Progenitor cell of endocrine pancreas (in vitro differentiated cells): ENCODE measurements around the gene FASN. TPM values are rescaled to one million over a fixed set of nuclear protein-coding genes. Genes with fewer than 3 reads are reported as not detected.

Experiments used
- DNase-seq: peaks from one replicate; pipeline ENCODE4 v3.0.0; 2021; ENCODE audit warnings: low spot score; ENCODE audit not compliant: unreplicated experiment
- H3K27ac Mint-ChIP-seq: 2 replicates; pipeline ENCODE4 v1.8.0; 2021; ENCODE audit warnings: mild to moderate bottlenecking, moderate library complexity, mixed read lengths
- H3K27me3 Mint-ChIP-seq: 2 replicates; pipeline ENCODE4 v1.8.0; 2021; ENCODE audit warnings: mixed read lengths
- H3K36me3 Mint-ChIP-seq: 2 replicates; pipeline ENCODE4 v1.8.0; 2022; ENCODE audit warnings: mixed read lengths; ENCODE audit not compliant: insufficient read depth
- H3K4me1 Mint-ChIP-seq: 2 replicates; pipeline ENCODE4 v1.8.0; 2021; ENCODE audit warnings: low read depth, mixed read lengths
- H3K4me3 Mint-ChIP-seq: 2 replicates; pipeline ENCODE4 v1.8.0; 2021; ENCODE audit warnings: low read depth, mild to moderate bottlenecking, moderate library complexity, mixed read lengths
- H3K9me3 Mint-ChIP-seq: 2 replicates; pipeline ENCODE4 v1.8.0; 2021; ENCODE audit warnings: low read depth, mixed read lengths
- total RNA-seq: library from RNA; stranded (reverse); gene quantifications from 2 replicates; pipeline ENCODE4 v1.2.1, GENCODE V29; 2021
- TF ChIP-seq, protein P1 (sequence below): fragments of 200-600 bp; sonication (generic); IDR thresholded peaks from one replicate; pipeline ENCODE4 v1.5.0; 2021; ENCODE audit warnings: antibody characterized with exemption, mild to moderate bottlenecking; ENCODE audit not compliant: unreplicated experiment

FASN gene
- total RNA-seq, 1 donor from 2014 or later: 308 TPM

DNA sequence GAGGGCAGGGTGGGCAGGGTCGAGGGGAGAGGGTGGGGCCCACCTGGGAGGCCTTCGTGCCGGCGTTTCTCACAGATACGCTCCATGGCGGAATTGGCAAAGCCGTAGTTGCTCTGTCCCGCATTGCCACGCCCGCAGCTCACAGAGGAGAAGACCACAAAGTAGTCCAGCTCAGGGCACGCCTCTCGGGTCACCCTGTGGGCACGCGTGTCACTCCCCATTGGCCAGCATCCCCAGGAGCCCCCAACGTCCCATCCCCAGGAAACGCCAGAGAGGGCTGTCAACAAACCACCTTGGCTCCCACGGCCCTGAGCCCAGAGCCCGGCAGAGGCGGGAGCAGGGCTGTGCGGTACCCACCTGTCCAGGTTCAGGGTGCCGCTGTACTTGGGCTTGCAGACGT lies 16.1 kb downstream of the FASN start:
- Mint-ChIP-seq H3K4me3 (no peak overlapping the region), H3K9me3 (no peaks in the 10 kb centered on the region), H3K27ac (no peak overlapping the region), H3K36me3 (peaks cover 6% of the 10 kb centered on the region), H3K4me1 (no peaks in the 10 kb centered on the region), H3K27me3 (no peaks in the 10 kb centered on the region)
- DNase-seq: no peak
- TF ChIP-seq, protein P1, sequence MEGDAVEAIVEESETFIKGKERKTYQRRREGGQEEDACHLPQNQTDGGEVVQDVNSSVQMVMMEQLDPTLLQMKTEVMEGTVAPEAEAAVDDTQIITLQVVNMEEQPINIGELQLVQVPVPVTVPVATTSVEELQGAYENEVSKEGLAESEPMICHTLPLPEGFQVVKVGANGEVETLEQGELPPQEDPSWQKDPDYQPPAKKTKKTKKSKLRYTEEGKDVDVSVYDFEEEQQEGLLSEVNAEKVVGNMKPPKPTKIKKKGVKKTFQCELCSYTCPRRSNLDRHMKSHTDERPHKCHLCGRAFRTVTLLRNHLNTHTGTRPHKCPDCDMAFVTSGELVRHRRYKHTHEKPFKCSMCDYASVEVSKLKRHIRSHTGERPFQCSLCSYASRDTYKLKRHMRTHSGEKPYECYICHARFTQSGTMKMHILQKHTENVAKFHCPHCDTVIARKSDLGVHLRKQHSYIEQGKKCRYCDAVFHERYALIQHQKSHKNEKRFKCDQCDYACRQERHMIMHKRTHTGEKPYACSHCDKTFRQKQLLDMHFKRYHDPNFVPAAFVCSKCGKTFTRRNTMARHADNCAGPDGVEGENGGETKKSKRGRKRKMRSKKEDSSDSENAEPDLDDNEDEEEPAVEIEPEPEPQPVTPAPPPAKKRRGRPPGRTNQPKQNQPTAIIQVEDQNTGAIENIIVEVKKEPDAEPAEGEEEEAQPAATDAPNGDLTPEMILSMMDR: no peak

DNA sequence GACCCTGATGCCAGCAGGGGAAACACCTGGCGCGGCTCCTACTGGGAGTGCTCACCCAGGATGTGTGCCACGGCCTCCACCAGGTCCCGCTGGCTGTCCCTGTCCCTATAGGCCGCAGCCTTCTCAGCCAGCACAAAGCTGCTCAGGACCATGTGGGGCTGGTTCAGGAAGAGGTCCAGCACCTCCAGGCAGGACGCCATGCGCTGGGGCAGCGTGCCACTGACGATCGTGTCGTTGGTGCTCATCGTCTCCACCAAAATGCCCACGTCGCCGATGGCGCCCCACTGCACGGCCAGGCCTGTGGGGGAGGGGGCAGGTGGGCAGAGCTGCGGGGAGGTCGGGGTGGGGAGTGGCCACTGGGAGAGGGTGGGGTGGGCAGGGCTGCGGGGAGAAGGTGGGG lies 16.5 kb downstream of the FASN start:
- Mint-ChIP-seq H3K27ac (no peak overlapping the region), H3K9me3 (no peaks in the 10 kb centered on the region), H3K27me3 (no peaks in the 10 kb centered on the region), H3K36me3 (peaks cover 6% of the 10 kb centered on the region), H3K4me3 (no peak overlapping the region), H3K4me1 (no peaks in the 10 kb centered on the region)
- DNase-seq: no peak
- TF ChIP-seq, protein P1: no peak

DNA sequence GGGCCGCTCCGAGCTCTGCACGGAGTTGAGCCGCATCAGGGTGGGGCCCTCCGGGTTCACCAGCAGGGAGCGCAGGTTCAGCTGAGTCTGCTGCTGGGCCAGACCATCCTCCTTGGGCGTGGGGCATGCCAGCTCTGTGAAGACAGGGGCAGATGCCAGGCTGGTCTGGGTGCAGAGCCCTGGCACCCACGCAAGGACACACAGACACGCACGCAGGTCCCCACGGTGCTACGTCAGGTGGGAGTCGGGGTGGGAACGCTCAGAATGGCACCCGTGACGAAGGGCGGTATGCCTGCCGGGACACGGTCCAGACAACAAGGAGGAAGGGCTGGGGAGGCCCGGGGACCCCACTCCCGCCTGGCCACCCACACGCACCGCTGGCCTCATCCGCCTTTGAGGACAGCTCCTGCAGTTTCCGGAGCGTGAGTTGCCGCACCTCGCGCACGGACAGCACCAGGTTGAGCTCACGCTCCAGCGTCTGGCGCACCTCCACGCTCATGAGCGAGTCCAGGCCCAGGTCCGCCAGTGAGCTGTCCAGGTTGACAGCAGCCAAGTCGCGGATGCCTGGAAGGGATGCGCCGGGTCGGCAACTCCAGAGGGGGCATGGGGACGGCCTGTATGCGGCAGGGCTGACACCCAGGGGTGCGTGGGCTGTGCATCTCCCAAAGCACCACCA lies 17.1 kb downstream of the FASN start:
- Mint-ChIP-seq H3K36me3 (peaks cover 6% of the 10 kb centered on the region), H3K27me3 (no peaks in the 10 kb centered on the region), H3K4me3 (no peak overlapping the region), H3K4me1 (no peaks in the 10 kb centered on the region), H3K9me3 (no peaks in the 10 kb centered on the region), H3K27ac (no peak overlapping the region)
- TF ChIP-seq, protein P1: no peak
- DNase-seq: no peak

DNA sequence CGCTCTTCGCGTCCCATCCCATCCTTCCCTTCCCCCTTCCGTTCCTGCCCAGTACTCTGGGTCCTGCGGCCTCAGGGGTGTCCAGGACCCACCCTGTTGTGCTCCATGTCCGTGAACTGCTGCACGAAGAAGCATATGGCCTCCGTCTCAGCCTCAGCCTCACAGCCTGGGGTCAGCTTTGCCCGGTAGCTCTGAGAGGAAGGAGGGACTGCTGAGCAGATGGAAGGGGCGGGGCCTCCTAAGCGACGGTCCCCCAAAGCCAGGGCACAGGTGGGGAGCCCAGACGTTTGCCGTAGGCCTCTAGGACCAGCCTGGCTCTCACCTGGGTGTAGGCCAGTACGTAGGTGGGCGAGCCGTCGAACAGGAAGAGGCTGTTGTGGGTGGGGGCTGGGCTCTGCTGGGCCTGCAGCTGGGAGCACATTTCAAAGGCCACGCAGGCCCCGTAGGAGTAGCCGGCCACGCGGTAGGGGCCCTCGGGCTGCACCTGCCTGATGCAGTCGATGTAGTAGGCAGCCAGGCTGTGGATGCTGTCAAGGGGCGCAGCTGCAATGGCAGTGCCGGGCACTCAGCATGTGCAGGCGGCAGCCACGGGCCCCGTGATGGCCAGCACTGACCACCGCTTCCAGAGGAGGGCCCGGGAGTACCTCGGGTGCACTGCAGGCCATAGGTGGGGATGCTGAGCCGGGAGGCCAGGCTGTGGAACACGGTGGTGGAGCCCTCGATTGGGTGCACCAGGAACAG lies 17.8 kb downstream of the FASN start:
- Mint-ChIP-seq H3K27ac (no peak overlapping the region), H3K27me3 (no peaks in the 10 kb centered on the region), H3K4me1 (no peaks in the 10 kb centered on the region), H3K36me3 (peaks cover 6% of the 10 kb centered on the region), H3K9me3 (no peaks in the 10 kb centered on the region), H3K4me3 (no peak overlapping the region)
- TF ChIP-seq, protein P1: no peak
- no peak for DNase-seq

DNA sequence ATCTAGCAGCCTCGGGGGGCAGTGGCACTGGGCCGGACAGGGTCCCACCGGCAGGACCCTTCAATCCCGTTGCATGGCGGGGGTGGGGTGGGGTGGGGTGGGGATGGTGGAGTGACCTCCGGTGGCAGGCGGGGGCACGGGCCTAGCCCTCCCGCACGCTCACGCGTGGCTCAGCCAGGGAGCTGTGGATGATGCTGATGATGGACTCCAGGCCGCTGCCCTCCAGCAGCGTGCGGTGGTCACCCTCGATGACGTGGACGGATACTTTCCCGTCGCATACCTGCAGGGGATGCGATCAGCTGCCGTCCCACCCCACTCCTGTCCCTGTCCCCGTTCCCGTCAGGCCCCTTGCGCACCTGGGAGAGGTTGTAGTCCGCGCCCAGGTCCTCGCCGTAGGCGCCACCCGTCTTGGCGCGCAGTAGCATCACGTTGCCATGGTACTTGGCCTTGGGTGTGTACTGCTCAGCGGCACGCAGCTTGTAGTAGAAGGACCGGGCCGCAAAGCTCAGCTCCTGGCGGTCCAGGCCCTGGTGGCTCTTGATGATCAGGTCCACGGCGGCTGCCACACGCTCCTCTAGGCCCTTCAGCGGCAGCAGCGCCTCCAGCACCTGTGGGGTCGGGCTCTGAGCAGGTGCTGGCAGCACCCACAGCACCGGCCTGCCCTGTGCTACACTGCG lies 18.9 kb downstream of the FASN start:
- H3K27ac Mint-ChIP-seq: no peak overlapping the region
- H3K27me3 Mint-ChIP-seq: peaks cover 4% of the 10 kb centered on the region
- TF ChIP-seq, protein P1: no peak
- H3K9me3 Mint-ChIP-seq: no peaks in the 10 kb centered on the region
- no peak overlapping the region for H3K4me3 Mint-ChIP-seq
- no peak for DNase-seq
- peaks cover 3% of the 10 kb centered on the region for H3K36me3 Mint-ChIP-seq
- no peaks in the 10 kb centered on the region for H3K4me1 Mint-ChIP-seq
